Fibroblast of pulmonary artery (primary cell): ENCODE results near the gene KIFC1.

Experiments used
- DNase-seq: peaks from one replicate; pipeline ENCODE4 v3.0.0-alpha.2; 2010; ENCODE audit warnings: low read depth
- H3K4me3 ChIP-seq: replicated peaks from 2 replicates; pipeline ENCODE4 v1.5.1; 2011; ENCODE audit warnings: low read depth, mild to moderate bottlenecking, control low read depth, low read length, moderate library complexity
- CTCF ChIP-seq: IDR thresholded peaks from 2 replicates; pipeline ENCODE4 v1.5.1; 2011; ENCODE audit warnings: mild to moderate bottlenecking, control low read depth, low read length, inconsistent platforms; ENCODE audit errors: missing control alignments

Gene KIFC1

GRCh38 chr6:33421344-33421643, 29.7 kb downstream of the KIFC1 start:
- no peak for DNase-seq
- TF ChIP-seq CTCF, result no peak
- no peak overlapping the region for H3K4me3 ChIP-seq

- H3K4me3 ChIP-seq, result no peak overlapping the region
- no peak for TF ChIP-seq CTCF
- no peak for DNase-seq
Observed at GRCh38 chr6:33423777-33424176, 32.2 kb downstream of the KIFC1 start.

- TF ChIP-seq CTCF, result no peak
- no peak for DNase-seq
- peak overlapping the region; percentile 66 for H3K4me3 ChIP-seq
Observed at GRCh38 chr6:33424855-33425667, 33.4 kb downstream of the KIFC1 start.

GRCh38 chr6:33425668-33426577, 34.3 kb downstream of the KIFC1 start:
- peak overlapping the region; percentile 66 for H3K4me3 ChIP-seq

GRCh38 chr6:33426590-33427511, 35.2 kb downstream of the KIFC1 start:
- DNase-seq, result no peak
- peak overlapping the region; percentile 70 for H3K4me3 ChIP-seq
- TF ChIP-seq CTCF, result no peak

More at GRCh38 chr6:33425668-33426577, 34.3 kb downstream of the KIFC1 start:
- peak; percentile 83 for DNase-seq
- TF ChIP-seq CTCF, result peak; percentile 54

- peak overlapping the region; percentile 70 for H3K4me3 ChIP-seq
- no peak for TF ChIP-seq CTCF
- no peak for DNase-seq
Observed at GRCh38 chr6:33427585-33428223, 36.1 kb downstream of the KIFC1 start.
